GM21423 (cell line): ENCODE measurements around the gene UBLCP1.
"Not testable (repeated sequence)": the region's sequence is repeated elsewhere in the genome, so short reads cannot be mapped to it uniquely, and the experiment has no call there.

Experiments used
- ATAC-seq: cut with Tn5 transposase; IDR thresholded peaks from one replicate; pipeline ENCODE4 v1.9.1; 2021; ENCODE audit warnings: mild to moderate bottlenecking, moderate library complexity; ENCODE audit not compliant: unreplicated experiment

Gene UBLCP1

DNA sequence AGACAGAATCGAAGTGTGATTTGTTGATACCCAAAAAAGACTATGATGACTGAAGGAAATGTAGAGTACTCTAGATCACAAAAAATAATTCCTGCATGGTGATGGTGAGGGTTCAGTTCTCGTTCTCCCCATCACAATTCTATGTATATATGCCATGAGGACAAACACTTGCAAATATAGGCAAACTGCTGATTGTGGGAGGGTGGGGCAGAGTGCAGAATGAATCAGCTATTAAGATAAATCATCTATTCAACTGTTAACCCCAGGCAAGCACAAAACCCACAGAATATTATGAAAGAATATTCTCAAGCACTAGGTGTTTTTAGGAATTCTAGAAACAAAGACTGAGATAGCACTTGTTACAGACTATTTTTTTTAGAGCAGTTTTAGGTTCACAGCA, 13.9 kb upstream of the UBLCP1 start:
- ATAC-seq: no peak

DNA sequence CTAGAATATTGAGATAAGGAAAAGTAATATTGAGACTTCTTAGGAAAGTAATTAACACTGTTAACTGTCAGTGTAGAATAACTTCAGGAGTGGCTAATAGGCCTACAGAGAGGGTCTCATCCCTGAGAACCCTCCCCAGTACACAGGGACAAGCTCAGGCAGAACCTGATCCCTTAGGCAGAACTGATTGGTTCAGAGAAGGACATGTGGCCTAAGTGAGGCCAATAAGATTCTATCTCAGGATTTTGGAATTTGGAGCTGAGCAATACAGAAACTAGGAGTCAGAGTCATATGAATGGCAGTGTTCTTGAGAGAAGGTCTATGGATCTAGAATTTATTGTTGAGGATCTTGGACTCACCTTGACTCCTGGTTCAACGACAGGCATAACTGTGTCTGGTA, 10.9 kb upstream of the UBLCP1 start:
- ATAC-seq: no peak

DNA sequence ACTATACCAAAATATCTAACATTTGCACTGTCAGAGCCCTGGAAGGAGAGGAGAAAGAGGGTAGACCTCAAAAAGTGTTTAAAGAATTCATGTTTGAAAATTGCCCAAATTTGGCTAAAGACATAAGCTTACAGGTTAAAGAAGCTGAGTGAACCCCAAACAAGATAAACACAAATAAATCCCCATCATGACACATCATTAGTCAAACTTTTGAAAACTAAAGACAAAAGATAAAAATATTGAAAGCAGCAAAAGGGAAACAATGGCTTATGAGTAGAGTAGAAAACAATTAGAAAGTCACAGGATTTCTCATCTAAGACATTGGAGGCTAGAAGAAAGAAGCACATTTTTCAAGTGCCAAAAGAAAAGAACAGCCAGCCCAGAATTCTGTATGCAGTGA, 6.1 kb upstream of the UBLCP1 start:
- no peak for ATAC-seq

DNA sequence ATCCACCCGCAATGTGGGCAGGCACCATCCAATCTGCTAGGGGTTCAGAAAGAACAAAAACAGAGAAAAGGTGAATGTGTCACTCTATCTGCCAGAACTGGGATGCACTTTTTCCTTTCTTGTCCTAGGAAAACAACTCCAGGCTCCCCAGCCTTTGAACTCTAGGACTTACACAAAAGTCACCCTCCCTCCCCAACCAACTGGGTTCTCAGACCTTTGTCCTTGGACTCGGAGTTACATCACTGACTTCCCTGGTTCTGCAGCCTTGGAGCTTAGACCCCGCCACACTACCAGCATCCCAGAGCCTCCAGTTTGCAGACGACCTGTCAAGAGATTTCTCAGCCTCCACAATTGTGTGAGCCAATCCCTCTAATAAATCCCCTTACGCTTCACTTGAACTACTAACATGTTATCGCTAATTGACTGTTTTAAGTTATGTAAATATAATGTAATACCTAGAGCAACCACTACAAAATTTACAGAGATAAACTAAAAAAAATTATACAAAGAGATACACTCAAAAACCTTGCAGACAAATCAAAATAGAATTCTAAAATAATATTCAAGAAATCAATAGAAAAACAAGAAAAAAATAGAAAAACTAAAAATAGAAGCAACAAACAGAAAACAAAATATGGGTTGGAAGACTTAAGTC, 5.3 kb upstream of the UBLCP1 start:
- ATAC-seq: no peak

DNA sequence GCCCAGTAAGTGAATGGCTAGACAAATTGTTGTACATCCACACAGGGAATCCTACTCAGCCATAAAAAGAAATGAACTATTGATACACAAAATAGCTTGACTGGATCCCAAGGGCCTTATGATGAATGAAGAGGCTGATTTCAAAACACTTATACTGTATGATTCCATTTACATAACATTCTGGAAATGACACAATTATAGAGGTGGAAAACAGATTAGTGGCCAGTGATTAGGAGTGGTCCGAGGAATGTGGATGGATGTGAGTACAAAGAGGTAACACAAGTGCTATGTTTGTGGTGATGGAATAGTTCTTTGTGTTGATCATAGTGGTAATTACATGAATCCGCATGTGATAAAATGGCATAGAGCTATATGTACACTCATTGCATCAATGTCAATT, 4.7 kb upstream of the UBLCP1 start:
- no peak for ATAC-seq

DNA sequence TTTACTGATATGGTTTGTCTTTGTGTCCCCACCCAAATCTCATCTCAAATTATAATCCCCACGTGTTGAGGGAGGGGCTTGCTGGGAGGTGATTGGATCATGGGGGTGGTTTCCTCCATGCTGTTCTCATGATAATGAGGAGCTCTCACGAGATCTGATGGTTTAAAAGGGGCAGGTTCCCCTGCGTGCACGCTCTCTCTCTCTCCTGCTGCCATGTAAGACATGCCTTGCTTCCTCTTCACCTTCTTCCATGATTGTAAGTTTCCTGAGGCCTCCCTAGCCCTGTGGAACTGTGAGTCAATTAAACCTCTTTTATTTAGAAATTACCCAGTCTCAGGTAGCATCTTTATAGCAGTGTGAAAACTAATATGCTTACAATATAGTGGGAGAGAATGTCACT, 2.9 kb upstream of the UBLCP1 start:
- not testable (repeated sequence) for ATAC-seq

DNA sequence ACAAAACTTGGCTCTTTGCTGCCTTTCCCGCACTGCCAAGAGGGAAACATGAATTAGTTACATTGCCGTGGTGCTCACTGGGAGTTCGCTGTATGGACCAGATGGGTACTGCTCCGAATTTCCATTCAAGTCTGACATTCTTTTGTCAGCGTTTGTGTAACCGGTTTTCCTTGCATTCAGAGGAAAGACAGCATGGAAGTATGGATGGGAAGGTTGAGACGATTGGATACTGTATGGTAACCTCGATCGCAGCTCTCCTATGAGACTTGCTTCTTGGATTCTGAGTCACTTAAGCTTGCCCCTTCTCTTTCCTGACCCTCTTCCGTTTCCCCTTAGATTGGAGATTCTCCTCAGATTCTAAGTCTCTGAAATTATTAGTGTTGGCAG, 625 bp upstream of the UBLCP1 start:
- peak; percentile 11 for ATAC-seq

DNA sequence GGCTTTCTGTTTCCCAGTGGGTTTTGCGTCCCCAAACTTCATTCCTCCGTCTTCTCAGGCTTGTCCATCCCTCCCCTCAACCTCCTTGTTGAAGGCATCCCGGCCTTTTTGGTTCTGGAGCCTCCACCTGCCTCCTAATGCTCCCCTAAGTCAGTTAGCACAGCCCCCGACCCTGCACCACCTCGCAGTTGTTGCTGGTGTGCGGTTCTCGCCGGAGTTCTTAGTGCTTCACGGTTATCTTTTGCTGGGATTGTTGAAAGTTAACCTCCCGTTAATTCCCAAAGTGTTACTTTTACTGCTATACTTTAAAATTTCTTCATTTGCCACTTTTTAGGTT, 447 bp downstream of the UBLCP1 start:
- peak; percentile 14 for ATAC-seq

DNA sequence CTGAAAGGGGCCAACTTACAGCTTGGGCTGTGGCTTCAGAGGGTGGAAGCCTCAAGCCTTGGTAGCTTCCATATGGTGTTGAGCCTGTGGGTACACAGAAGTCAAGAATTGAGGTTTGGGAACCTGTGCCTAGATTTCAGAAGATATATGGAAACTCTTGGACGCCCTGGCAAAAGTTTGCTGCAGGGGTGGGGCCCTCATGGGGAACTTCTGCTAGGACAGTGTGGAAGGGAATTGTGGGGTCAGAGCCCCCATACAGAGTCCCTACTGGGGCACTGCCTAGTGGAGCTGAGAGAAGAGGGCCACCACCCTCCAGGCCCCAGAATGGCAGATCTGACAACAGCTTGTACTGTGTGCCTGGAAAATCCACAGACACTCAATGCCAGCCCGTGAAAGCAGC, 3.7 kb downstream of the UBLCP1 start:
- ATAC-seq: not testable (repeated sequence)

DNA sequence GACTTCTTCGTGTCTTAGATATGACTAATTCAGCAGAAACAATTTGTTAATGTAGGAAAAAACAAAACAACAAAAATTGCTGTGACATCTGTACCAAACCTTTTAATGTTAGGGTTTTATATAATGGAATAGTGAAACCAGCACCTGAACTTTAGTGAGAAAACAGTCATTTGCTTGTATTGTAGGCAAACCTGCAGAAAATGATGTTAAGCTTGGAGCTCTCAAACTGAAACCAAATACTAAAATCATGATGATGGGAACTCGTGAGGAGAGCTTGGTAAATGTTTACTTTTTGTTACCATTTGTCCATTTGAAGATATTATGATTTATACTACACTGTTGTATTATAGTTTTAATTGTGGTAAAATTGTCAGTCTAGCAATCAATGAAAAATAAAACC, 6.6 kb downstream of the UBLCP1 start:
- ATAC-seq: no peak

DNA sequence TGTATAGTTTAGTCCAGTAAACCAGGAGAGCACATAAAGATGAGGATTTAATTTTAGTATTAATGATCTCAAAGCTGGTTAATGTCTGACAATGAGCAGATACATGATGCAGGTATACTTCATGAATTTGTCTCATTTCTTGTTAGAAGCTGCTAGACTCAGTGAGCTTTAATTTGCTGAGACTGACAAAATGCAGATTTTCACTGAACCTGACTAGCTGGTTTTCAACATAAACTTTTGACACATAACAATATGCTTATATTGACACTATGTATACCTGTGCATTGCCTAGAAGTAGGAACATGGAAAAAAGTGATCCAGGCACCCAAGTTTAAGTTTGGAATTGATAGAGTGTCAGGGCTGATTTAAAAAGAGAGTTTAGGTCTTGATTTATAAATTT, 10.8 kb downstream of the UBLCP1 start:
- no peak for ATAC-seq

DNA sequence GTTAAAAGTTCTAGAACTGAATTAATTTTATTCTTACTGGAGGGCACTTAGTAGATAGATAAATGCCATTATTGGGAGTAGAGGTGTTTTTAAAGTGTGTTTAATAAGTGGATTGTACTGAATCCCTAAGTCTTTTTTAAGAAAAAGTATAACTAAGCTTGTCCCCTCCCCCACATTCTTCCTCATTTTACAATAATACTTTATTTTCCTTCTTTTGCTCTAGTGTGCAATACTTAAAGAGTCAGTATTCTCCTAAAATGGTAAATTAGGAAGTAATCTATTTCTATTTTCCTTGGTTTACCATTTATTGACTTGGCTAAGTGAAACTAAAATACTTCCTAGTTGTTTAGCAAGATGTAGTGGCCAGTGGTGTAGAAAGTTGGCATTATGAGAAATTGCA, 11.6 kb downstream of the UBLCP1 start:
- no peak for ATAC-seq

DNA sequence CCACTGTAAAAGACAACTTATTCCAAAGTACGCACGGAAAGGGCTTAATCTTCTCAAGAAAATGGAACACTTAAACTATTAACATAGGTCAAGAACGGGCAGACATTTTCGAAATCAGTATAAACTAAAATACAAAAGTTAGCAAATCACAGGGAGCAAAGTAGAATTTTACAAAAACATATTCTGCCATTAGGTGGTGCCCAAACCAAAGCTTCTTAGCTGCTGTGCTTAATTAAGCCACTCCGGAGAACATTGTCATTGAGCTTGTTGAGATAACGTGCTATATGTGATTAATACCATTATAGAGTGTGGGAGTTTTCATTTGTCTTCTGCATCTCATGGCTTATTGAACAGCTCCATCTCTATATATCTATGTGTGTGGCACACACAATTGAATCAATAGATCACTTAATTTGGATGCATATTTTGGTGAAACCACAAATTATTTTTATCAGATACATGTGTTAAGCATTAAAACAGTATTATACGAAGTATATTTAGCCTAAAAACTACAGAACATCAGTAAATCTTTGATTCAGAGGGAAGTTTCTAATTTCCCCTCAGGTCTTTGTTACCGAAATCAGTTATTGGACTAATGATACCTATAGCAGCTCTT, 23.4 kb downstream of the UBLCP1 start:
- no peak for ATAC-seq

DNA sequence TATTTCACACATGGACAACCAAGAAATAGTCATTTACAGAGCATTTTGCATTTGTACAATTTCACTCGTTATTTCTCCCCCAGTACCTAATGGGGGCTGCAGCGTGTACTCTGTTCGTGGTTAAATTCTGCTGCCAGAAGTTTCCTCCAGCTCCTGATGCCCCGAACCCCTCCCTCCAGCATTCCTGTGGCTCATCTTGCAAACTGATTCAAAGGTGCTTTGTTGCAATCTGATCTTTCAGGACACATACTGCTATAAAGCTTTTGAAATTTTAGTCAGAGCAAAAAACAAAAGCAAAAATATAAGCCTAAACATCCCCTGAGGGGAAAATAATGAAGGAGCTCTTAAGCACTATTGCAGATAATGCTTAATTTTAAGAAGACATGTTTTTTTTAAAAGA, 27.7 kb downstream of the UBLCP1 start:
- no peak for ATAC-seq

DNA sequence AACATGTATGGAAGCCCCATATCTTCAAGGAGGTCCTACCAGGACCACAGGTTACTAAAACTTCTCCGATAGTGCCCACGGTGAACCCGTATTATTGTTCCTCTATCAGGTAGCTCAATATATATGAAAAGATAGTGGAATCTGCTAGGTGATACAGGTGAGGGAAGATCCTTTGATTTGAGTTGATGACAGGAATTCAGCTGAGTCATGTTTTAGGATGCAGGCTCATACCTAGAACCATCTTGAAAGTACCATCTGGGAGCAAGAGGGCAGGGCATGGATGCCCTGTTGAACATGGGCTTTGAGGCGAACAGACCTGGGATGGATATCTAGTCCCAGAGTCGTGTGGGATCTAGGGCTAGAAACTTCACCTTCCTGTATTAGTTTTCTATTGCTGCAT, 31.8 kb downstream of the UBLCP1 start:
- ATAC-seq: no peak

DNA sequence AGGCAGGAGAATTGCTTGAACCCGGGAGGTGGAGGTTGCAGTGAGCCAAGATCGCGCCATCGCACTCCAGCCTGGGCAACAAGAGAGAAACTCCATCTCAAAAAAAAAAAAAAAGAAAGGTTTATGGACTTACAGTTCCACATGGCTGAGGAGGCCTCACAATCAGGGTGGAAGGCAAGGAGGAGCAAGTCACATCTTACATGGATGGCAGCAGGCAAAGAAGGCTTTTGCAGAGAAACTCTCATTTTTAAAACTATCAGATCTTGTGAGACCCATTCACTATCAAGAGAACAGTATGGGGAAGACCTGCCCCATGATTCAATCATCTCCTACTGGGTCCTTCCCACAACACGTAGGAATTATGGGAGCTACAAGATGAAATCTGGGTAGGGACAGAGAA, 34.2 kb downstream of the UBLCP1 start:
- not testable (repeated sequence) for ATAC-seq

DNA sequence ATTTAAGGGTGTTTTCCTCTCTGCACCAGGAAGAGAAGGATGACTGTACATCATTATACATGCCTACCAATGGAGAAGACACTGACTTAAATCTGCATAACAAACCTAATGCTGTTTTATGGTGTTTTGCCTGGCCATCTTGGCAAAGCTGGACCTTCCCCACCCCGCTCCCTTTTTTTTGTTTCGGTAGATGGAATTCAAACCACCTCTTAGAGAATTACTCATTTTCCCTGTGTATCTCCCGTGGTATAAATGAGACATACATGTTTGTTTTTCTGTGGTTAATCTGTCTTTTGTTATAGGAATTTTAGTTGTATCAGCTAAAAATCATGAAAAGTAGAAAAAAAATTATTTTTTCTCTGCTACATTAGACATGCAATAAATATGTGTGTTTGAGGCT, 38.4 kb downstream of the UBLCP1 start:
- no peak for ATAC-seq

DNA sequence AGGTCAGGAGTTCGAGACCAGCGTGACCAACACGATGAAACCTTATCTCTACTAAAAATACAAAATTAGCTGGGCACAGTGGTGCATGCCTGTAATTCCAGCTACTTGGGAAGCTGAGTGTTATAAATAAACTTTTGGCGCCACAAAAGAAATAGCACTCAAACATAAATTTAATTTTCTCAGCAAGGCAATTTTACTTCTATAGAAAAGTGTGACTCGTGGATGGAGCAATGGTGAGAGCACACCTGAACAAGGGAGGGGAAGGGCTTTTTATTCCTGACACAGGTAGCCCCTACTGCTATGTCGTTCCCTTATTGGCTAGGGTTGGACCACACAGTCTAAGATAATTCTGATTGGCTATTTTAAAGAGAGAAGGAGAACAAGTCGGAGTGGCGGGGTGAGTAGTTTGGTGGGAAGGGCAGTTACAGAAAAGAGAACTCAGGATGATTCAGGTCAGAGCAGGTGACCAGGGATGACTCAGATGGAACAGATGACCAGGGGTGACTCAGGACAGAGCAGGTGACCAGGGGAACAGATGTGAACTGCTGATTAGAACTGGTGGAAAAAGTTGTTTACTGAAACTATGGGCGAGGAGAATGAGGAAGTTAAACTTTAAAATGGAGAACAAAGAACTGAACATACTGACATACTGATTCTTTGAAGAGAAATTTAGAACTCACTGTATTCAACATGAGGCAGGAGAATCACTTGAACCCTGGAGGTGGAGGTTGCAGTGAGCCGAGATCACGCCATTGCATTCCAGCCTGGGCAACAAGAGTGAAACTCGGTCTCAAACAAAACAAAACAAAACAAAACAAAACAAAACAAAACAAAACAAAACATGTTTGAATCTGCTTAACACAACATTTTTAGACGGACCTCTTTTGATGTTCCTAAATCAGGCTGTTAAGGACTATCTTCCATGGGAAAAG, 39.1 kb downstream of the UBLCP1 start:
- not testable (repeated sequence) for ATAC-seq

DNA sequence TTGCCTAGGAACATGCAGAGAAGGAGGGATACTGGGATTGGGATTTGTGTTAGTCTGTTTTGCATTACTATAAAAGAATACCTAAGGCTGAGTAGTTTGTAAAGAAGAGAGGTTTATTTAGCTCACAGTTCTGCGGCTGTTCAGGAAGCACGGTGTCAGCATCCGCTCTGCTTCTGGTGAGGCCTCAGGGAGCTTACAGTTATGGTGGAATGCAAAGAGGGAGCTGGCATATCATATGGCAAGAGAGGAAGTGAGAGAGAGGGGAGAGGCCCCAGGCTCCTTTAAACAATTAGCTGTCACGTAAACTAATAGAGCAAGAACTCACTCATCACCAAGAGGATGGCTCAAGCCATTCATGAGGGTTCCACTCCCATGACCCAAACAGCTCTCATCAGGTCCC, 40.2 kb downstream of the UBLCP1 start:
- ATAC-seq: no peak

DNA sequence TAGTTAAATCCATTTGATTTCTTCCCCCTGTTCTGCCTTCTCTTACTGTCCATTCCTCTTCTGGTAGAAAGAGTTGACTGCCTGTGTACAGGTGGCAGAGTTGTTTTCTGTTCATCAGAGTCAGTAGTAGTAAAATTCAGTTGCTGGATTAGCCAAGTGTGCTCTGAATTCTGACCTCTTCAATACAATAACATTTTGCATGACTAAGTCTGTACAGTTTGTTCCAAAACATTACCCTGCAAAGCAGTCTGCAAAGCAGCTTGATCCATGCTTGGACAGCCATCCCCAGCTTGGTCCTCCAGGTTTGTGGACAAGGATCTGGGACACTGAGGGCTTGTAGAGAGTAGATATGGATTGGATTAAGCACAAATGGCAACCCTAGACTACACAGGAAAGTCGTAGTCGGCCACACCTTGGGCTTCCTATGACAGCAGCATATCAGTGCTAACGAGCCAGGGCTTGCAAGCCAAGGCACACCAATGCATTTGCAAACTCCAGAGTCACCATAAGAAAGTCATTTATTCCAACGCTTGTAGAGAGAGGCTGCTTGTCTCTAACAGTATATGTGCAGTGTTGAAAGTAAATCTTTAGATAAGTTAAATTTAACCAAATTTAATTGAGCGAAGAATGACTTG, 42.0 kb downstream of the UBLCP1 start:
- ATAC-seq: no peak

DNA sequence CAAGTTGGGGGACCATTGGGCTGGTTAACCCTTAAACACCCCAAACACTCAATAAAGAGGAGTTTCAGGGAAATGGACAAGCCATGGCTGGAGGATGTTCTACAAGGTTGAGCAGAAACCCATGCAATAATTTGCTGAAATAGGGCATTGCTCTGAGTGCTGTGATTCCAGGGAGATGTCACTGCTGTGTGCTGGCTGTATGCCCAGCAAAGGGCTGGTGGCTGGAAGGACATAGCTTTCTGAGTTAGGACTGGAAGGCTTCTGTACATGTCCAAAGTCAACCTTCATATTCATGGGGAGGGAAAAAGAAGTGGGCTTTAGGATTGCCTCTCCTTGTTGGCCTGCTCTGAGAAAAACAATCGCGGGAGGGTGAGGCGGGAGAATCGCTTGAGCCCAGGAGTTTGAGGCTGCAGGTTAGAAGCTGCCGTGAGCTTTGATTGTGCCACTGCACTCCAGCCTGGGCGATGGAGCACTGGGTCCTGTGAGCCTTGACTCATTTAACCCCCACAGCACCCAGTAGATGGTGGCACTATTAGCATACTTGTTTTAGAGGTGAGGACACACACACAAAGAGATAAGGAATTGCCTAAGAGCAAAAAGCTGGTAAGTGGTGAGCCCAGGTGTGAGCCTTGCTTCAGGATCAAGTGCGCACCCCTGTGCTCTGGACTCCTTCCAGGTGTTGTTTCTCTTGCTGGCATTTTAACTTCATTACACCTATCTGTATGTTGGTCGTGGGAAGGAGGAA, 46.8 kb downstream of the UBLCP1 start:
- no peak for ATAC-seq
